A549 (cell line): ENCODE results near the gene NCOA3.

Source experiments
- HOXB13 ChIP-seq: fragments of 250-450 bp; sonication (Bioruptor Pico); IDR thresholded peaks from 2 replicates; pipeline ENCODE4 v1.5.0; 2020; ENCODE audit warnings: low read depth, mild to moderate bottlenecking, moderate library complexity
- HOXB5 ChIP-seq: fragments of 250-450 bp; sonication (Bioruptor Pico); IDR thresholded peaks from 2 replicates; pipeline ENCODE4 v1.5.0; 2020; ENCODE audit warnings: mild to moderate bottlenecking, moderate library complexity
- POLR2A ChIP-seq: IDR thresholded peaks from 2 replicates; pipeline ENCODE4 v1.6.1; 2012; ENCODE audit warnings: mild to moderate bottlenecking, low read length
- RCOR1 ChIP-seq: fragments of 150-350 bp; IDR thresholded peaks from 2 replicates; pipeline ENCODE4 v1.6.1; 2014; ENCODE audit warnings: antibody characterized with exemption, low read length, low read depth
- TF ChIP-seq, protein P1 (sequence below): fragments of >200 bp; sonication (Bioruptor Twin); formaldehyde crosslinking; IDR thresholded peaks from 3 replicates; pipeline ENCODE4 v1.5.1; 2016
- TF ChIP-seq, protein P2 (sequence below): fragments of 200-600 bp; sonication (generic); IDR thresholded peaks from 2 replicates; pipeline ENCODE4 v1.6.1; 2016; ENCODE audit warnings: antibody characterized with exemption, mild to moderate bottlenecking, moderate library complexity
- TF ChIP-seq, protein P3 (sequence below): fragments of >200 bp; sonication (Bioruptor Twin); formaldehyde crosslinking; IDR thresholded peaks from 3 replicates; pipeline ENCODE4 v1.6.1; 2016
- TF ChIP-seq, protein P4 (sequence below): IDR thresholded peaks from 2 replicates; pipeline ENCODE4 v1.6.1; 2012; ENCODE audit warnings: low read depth, borderline replicate concordance

DNA sequence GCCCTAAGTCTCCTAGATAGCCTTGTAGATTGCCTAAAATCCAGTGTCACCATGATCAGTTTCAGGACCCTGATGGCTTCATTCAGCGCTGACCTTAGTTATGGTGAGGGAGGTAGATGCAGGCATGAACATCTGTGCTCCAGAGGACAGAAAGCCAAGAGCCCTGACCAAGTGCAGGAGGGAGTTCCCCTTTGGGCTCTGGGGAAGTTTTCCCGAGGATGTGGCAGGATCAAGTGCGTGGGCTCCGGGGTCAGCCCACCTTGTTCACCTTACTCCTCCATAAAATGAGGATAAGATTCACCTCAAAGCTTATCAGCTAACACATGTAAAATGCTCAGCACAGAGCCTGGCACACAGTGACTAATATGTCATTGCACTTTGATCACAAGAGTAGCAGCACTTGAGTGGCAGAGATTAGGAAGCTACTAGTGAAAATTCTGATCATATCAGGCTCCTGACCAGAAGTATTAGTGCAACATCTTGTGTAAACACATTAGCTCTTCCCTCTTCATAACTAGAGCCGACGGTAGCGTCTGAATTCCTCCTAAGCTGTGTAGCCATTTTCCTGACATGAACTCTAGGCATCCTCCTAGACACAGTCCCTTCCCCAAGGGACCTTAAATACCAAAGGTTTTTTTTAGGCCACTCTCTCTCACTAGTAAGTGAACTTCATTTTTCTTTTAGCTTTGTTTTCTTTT lies 158.4 kb downstream of the NCOA3 start:
- TF ChIP-seq RCOR1 (no peak), HOXB5 (CRISPR knock-in tag) (no peak), POLR2A (no peak), HOXB13 (CRISPR knock-in tag) (no peak)
- TF ChIP-seq, protein P1, sequence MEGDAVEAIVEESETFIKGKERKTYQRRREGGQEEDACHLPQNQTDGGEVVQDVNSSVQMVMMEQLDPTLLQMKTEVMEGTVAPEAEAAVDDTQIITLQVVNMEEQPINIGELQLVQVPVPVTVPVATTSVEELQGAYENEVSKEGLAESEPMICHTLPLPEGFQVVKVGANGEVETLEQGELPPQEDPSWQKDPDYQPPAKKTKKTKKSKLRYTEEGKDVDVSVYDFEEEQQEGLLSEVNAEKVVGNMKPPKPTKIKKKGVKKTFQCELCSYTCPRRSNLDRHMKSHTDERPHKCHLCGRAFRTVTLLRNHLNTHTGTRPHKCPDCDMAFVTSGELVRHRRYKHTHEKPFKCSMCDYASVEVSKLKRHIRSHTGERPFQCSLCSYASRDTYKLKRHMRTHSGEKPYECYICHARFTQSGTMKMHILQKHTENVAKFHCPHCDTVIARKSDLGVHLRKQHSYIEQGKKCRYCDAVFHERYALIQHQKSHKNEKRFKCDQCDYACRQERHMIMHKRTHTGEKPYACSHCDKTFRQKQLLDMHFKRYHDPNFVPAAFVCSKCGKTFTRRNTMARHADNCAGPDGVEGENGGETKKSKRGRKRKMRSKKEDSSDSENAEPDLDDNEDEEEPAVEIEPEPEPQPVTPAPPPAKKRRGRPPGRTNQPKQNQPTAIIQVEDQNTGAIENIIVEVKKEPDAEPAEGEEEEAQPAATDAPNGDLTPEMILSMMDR, result no peak
- TF ChIP-seq, protein P2, sequence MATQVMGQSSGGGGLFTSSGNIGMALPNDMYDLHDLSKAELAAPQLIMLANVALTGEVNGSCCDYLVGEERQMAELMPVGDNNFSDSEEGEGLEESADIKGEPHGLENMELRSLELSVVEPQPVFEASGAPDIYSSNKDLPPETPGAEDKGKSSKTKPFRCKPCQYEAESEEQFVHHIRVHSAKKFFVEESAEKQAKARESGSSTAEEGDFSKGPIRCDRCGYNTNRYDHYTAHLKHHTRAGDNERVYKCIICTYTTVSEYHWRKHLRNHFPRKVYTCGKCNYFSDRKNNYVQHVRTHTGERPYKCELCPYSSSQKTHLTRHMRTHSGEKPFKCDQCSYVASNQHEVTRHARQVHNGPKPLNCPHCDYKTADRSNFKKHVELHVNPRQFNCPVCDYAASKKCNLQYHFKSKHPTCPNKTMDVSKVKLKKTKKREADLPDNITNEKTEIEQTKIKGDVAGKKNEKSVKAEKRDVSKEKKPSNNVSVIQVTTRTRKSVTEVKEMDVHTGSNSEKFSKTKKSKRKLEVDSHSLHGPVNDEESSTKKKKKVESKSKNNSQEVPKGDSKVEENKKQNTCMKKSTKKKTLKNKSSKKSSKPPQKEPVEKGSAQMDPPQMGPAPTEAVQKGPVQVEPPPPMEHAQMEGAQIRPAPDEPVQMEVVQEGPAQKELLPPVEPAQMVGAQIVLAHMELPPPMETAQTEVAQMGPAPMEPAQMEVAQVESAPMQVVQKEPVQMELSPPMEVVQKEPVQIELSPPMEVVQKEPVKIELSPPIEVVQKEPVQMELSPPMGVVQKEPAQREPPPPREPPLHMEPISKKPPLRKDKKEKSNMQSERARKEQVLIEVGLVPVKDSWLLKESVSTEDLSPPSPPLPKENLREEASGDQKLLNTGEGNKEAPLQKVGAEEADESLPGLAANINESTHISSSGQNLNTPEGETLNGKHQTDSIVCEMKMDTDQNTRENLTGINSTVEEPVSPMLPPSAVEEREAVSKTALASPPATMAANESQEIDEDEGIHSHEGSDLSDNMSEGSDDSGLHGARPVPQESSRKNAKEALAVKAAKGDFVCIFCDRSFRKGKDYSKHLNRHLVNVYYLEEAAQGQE, result no peak
- TF ChIP-seq, protein P3, sequence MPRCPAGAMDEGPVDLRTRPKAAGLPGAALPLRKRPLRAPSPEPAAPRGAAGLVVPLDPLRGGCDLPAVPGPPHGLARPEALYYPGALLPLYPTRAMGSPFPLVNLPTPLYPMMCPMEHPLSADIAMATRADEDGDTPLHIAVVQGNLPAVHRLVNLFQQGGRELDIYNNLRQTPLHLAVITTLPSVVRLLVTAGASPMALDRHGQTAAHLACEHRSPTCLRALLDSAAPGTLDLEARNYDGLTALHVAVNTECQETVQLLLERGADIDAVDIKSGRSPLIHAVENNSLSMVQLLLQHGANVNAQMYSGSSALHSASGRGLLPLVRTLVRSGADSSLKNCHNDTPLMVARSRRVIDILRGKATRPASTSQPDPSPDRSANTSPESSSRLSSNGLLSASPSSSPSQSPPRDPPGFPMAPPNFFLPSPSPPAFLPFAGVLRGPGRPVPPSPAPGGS, result no peak
- TF ChIP-seq, protein P4, sequence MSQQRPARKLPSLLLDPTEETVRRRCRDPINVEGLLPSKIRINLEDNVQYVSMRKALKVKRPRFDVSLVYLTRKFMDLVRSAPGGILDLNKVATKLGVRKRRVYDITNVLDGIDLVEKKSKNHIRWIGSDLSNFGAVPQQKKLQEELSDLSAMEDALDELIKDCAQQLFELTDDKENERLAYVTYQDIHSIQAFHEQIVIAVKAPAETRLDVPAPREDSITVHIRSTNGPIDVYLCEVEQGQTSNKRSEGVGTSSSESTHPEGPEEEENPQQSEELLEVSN, result no peak
